GM23338 (cell line): ENCODE results near the gene UQCR11. TPM values are rescaled to one million over a fixed set of nuclear protein-coding genes. Genes with fewer than 3 reads are reported as not detected.

ENCODE experiments used
- ATAC-seq: fragments of 200-7000 bp; cut with Tn5 transposase; 3 replicates; pipeline ENCODE4 v1.9.1; 2020
- DNase-seq: peaks from one replicate; pipeline ENCODE4 v3.0.0-alpha.2; 2015; ENCODE audit warnings: low spot score
- H2AFZ ChIP-seq: fragments of 200-600 bp; sonication (generic); 2 replicates; pipeline ENCODE4 v1.8.0; 2016; ENCODE audit warnings: antibody characterized with exemption, mild to moderate bottlenecking, moderate library complexity
- H3F3A ChIP-seq: fragments of 200-600 bp; sonication (generic); replicated peaks from 2 replicates; pipeline ENCODE4 v1.8.0; 2017; ENCODE audit warnings: antibody characterized with exemption, mixed run types, low read depth
- H3K27ac ChIP-seq: fragments of 200-600 bp; sonication (generic); 2 replicates; pipeline ENCODE4 v1.6.1; 2016; ENCODE audit warnings: low read depth
- H3K27me3 ChIP-seq: fragments of 200-600 bp; sonication (generic); 2 replicates; pipeline ENCODE4 v1.8.0; 2016; ENCODE audit warnings: mild to moderate bottlenecking, mixed run types, moderate library complexity; ENCODE audit not compliant: insufficient read depth
- H3K36me3 ChIP-seq: fragments of 200-600 bp; sonication (generic); 2 replicates; pipeline ENCODE4 v1.8.0; 2016; ENCODE audit warnings: mild to moderate bottlenecking; ENCODE audit not compliant: insufficient read depth
- H3K4me1 ChIP-seq: fragments of 200-600 bp; sonication (generic); 2 replicates; pipeline ENCODE4 v1.8.0; 2016; ENCODE audit warnings: mild to moderate bottlenecking, moderate library complexity; ENCODE audit not compliant: insufficient read depth
- H3K4me2 ChIP-seq: fragments of 200-600 bp; sonication (generic); 2 replicates; pipeline ENCODE4 v1.7.1; 2017; ENCODE audit warnings: mixed run types
- H3K4me3 ChIP-seq: fragments of 200-600 bp; sonication (generic); 2 replicates; pipeline ENCODE4 v1.6.1; 2016; ENCODE audit warnings: mixed run types
- H3K79me2 ChIP-seq: fragments of 200-600 bp; sonication (generic); replicated peaks from 2 replicates; pipeline ENCODE4 v1.8.0; 2017; ENCODE audit warnings: mild to moderate bottlenecking; ENCODE audit not compliant: insufficient read depth
- H3K9me2 ChIP-seq: fragments of 200-600 bp; sonication (generic); 2 replicates; pipeline ENCODE4 v1.8.0; 2017; ENCODE audit not compliant: insufficient read depth
- H4K20me1 ChIP-seq: fragments of 200-600 bp; sonication (generic); replicated peaks from 2 replicates; pipeline ENCODE4 v1.8.0; 2017; ENCODE audit warnings: mild to moderate bottlenecking; ENCODE audit not compliant: insufficient read depth
- H3K27ac Mint-ChIP-seq: 2 replicates; pipeline ENCODE4 v1.8.0; 2020; ENCODE audit warnings: inconsistent platforms, mild to moderate bottlenecking, moderate library complexity, mixed read lengths
- H3K27me3 Mint-ChIP-seq: 3 replicates; pipeline ENCODE4 v1.8.0; 2022; ENCODE audit warnings: low read depth, mild to moderate bottlenecking, moderate library complexity, mixed read lengths, inconsistent platforms; ENCODE audit not compliant: insufficient read depth, poor library complexity
- H3K36me3 Mint-ChIP-seq: 3 replicates; pipeline ENCODE4 v1.8.0; 2021; ENCODE audit warnings: low read depth, mild to moderate bottlenecking, inconsistent platforms, moderate library complexity, mixed read lengths
- H3K4me1 Mint-ChIP-seq: 3 replicates; pipeline ENCODE4 v1.8.0; 2020; ENCODE audit warnings: mild to moderate bottlenecking, inconsistent platforms, mixed read lengths
- H3K4me3 Mint-ChIP-seq: 3 replicates; pipeline ENCODE4 v1.8.0; 2021; ENCODE audit warnings: moderate library complexity, mild to moderate bottlenecking, inconsistent platforms, mixed read lengths
- H3K9me3 Mint-ChIP-seq: 3 replicates; pipeline ENCODE4 v1.8.0; 2020; ENCODE audit warnings: moderate library complexity, mild to moderate bottlenecking, inconsistent platforms, mixed read lengths
- CREB1 ChIP-seq: fragments of 250-450 bp; sonication (Bioruptor Pico); IDR thresholded peaks from 2 replicates; pipeline ENCODE4 v1.5.0; 2020; ENCODE audit warnings: low read depth, mild to moderate bottlenecking, moderate library complexity
- ETS1 ChIP-seq: IDR thresholded peaks from 2 replicates; pipeline ENCODE4 v1.6.1; 2016; ENCODE audit warnings: antibody characterized with exemption
- EZH2 ChIP-seq: fragments of 200-600 bp; sonication (generic); IDR thresholded peaks from one replicate; pipeline ENCODE4 v1.8.0; 2017; ENCODE audit warnings: antibody characterized with exemption, mild to moderate bottlenecking, low read depth; ENCODE audit not compliant: unreplicated experiment
- EZH2phosphoT487 ChIP-seq: fragments of 200-600 bp; sonication (generic); IDR thresholded peaks from one replicate; pipeline ENCODE4 v1.8.1; 2018; ENCODE audit warnings: antibody characterized with exemption; ENCODE audit not compliant: unreplicated experiment
- JUNB ChIP-seq: IDR thresholded peaks from one replicate; pipeline ENCODE4 v1.6.1; 2016; ENCODE audit warnings: antibody characterized with exemption; ENCODE audit not compliant: unreplicated experiment
- NANOG ChIP-seq: IDR thresholded peaks from 2 replicates; pipeline ENCODE4 v1.6.1; 2016; ENCODE audit warnings: antibody characterized with exemption, borderline replicate concordance
- POLR2AphosphoS5 ChIP-seq: IDR thresholded peaks from 2 replicates; pipeline ENCODE4 v1.6.1; 2016; ENCODE audit warnings: antibody characterized with exemption, low read depth
- REST ChIP-seq: IDR thresholded peaks from one replicate; pipeline ENCODE4 v1.6.1; 2018; ENCODE audit warnings: antibody characterized with exemption; ENCODE audit not compliant: unreplicated experiment
- STAT1 ChIP-seq: IDR thresholded peaks from one replicate; pipeline ENCODE4 v1.6.1; 2016; ENCODE audit warnings: antibody characterized with exemption; ENCODE audit not compliant: unreplicated experiment
- ZNF114 ChIP-seq: fragments of 250-450 bp; sonication (Bioruptor Pico); IDR thresholded peaks from 2 replicates; pipeline ENCODE4 v1.5.0; 2020; ENCODE audit warnings: mild to moderate bottlenecking, moderate library complexity
- ZNF331 ChIP-seq: fragments of 250-450 bp; sonication (Bioruptor Pico); IDR thresholded peaks from 2 replicates; pipeline ENCODE4 v1.5.0; 2020; ENCODE audit warnings: low read depth, mild to moderate bottlenecking, moderate library complexity
- ZNF462 ChIP-seq: fragments of 250-450 bp; sonication (Bioruptor Pico); IDR thresholded peaks from 2 replicates; pipeline ENCODE4 v1.5.0; 2020; ENCODE audit warnings: mild to moderate bottlenecking, moderate library complexity
- polyA plus RNA-seq: library from polyadenylated mRNA; unstranded; fragments of >200 nt; fragmentation: Nextera tagmentation; extraction: Ambion mirVana; gene quantifications from 2 replicates; pipeline ENCODE4 v1.2.1, GENCODE V29; 2016
- total RNA-seq: library from RNA; depleted of rRNA; stranded (reverse); fragments of >200 nt; shearing (Covaris generic); gene quantifications from 2 replicates; pipeline ENCODE4 v1.2.3, GENCODE V29; 2014

Gene UQCR11
- total and polyA plus RNA-seq, 2 experiments from 2014 or later, result 46.4 to 413 TPM

- TF ChIP-seq JUNB (no peak), NANOG (no peak), REST (no peak)
Observed at GRCh38 chr19:1652471-1653299, 47.4 kb upstream of the UQCR11 start, which contains the start of gene TCF3 (continued).

GRCh38 chr19:1651568-1652291 is 46.5 kb upstream of the UQCR11 start:
- Histone ChIP-seq H3K27ac (peak overlapping the region; percentile 93), H3K27me3 (no peaks in the 10 kb centered on the region), H3K4me1 (peaks cover 10% of the 10 kb centered on the region), H3K9me2 (no peaks in the 10 kb centered on the region), H2AFZ (no peak overlapping the region), H3K4me3 (peak overlapping the region; percentile 92), H3F3A (peaks cover 7% of the 10 kb centered on the region; the same call in 1 of the 2 replicates), H3K4me2 (peak overlapping the region; percentile 82), H4K20me1 (peaks cover under 1% of the 10 kb centered on the region; the same call in 1 of the 2 replicates), H3K36me3 (peaks cover 13% of the 10 kb centered on the region; the same call in 1 of the 2 replicates), H3K79me2 (peaks cover 44% of the 10 kb centered on the region)
- peak overlapping the region; percentile 97 for H3K4me3 Mint-ChIP-seq
- ATAC-seq, result peak; percentile 3; the same call in 2 of the 3 replicates
- peak; percentile 58 for DNase-seq
- H3K9me3 Mint-ChIP-seq, result peaks cover 3% of the 10 kb centered on the region; the same call in 1 of the 3 replicates
- H3K27me3 Mint-ChIP-seq, result peaks cover 19% of the 10 kb centered on the region
- H3K27ac Mint-ChIP-seq, result peak overlapping the region; percentile 99
- H3K36me3 Mint-ChIP-seq, result peaks cover 32% of the 10 kb centered on the region
- peaks cover 14% of the 10 kb centered on the region; the same call in 2 of the 3 replicates for H3K4me1 Mint-ChIP-seq
- TF ChIP-seq EZH2phosphoT487, result no peak
- no peak for TF ChIP-seq ZNF462
- no peak for TF ChIP-seq POLR2AphosphoS5
- TF ChIP-seq EZH2, result no peak
- no peak for TF ChIP-seq STAT1
- no peak for TF ChIP-seq ETS1
- no peak for TF ChIP-seq ZNF114 (CRISPR knock-in tag)
- TF ChIP-seq ZNF331 (CRISPR knock-in tag), result no peak
- TF ChIP-seq CREB1 (CRISPR knock-in tag), result no peak
- TF ChIP-seq NANOG, result no peak
- no peak for TF ChIP-seq JUNB
